Measurements from ENCODE around the gene CYGB.
"Not testable (repeated sequence)": the region's sequence is repeated elsewhere in the genome, so short reads cannot be mapped to it uniquely, and the experiment has no call there.

The CYGB gene

DNA sequence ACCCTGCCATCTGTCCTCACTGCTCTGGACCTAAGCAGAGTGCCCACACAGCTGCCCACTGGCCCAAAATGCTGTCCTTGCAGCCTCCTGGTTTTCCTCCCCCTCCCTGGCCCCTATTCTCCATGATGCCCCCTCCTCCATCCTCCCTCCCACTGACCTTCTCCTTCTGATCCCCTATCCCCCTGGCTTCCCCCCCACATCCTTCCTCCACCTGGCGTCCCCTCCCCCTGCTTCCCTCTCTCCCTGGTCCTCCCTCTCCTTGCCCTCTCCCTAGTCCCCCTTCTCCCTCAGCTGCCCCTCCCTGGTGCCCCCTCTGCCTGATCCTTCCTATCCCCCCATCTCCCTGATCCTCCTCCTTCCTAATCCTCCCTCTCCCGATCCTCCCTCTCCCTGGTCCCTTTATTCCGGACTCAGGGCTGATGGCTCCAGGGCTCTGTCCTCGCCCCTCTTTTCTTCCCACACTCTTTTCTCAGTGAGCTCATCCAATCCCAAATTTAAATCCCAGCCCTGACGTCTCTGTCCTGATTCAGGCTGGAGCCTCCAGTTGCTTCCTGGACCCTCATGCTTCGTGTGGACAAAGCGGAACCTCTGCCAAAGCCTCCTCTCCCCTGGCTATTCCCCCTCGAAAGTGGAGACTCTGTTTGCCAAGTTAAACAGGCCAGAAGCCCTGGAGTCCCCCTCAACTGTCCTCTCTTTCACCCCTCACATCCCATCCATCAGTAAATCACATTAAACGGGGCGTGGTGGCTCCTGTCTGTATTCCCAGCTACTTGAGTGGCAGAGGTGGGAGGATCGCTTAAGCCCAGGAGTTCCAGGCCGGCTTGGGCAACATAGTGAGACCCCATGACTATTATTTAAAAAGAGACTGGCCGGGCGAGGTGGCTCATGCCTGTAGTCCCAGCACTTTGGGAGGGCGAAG is 18.2 kb downstream of the CYGB start:
- Histone ChIP-seq H3K9ac (ENCODE audit: low read length in 2 of 2) (no peak overlapping the region), H3K9me3 (ENCODE audit: control insufficient read depth in 2 of 2, low read length in 2 of 2) (no peaks in the 10 kb centered on the region), H3K36me3 (ENCODE audit: control insufficient read depth in 2 of 2, insufficient read depth in 2 of 2, low read length in 2 of 2) (no peaks in the 10 kb centered on the region), H3K27ac (ENCODE audit: low read length) (no peak overlapping the region), H3K27me3 (ENCODE audit: control insufficient read depth in 1 of 2, insufficient read depth in 2 of 2, low read length in 2 of 2) (peaks cover 0 to 4% of the 10 kb centered on the region in 2 donors), H3K4me3 (ENCODE audit: low read length in 2 of 2) (no peak overlapping the region), H3K4me1 (ENCODE audit: control insufficient read depth, insufficient read depth, low read length) (peaks cover 8% of the 10 kb centered on the region)

DNA sequence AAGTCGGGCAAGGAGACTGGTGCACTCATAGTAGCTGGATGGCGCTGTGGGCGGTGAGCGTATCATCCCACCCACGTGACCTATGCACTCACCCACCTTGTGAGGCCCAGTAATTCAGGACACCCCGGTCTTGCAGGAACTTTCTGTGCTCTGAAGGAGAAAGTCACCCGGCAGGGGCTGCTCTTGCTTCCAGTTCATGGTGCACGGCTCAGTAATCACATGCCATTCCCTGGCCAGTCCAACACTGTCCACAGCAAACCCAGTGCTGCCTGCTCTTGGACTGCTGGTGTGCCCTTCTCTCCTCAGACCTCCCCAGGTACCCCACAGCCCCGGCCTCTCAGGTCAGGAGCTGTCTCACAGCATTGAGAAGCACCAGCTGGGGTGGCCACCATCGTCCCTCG is 19.9 kb downstream of the CYGB start:
- Histone ChIP-seq H3K36me3 (ENCODE audit: control insufficient read depth in 2 of 2, insufficient read depth in 2 of 2, low read length in 2 of 2) (no peaks in the 10 kb centered on the region), H3K4me1 (ENCODE audit: control insufficient read depth, insufficient read depth, low read length) (peaks cover 2% of the 10 kb centered on the region), H3K4me3 (ENCODE audit: low read length in 2 of 2) (no peak overlapping the region), H3K27ac (ENCODE audit: low read length) (no peak overlapping the region), H3K9me3 (ENCODE audit: control insufficient read depth in 2 of 2, low read length in 2 of 2) (no peaks in the 10 kb centered on the region), H3K27me3 (ENCODE audit: control insufficient read depth in 1 of 2, insufficient read depth in 2 of 2, low read length in 2 of 2) (no peaks in the 10 kb centered on the region), H3K9ac (ENCODE audit: low read length in 2 of 2) (no peak overlapping the region)

DNA sequence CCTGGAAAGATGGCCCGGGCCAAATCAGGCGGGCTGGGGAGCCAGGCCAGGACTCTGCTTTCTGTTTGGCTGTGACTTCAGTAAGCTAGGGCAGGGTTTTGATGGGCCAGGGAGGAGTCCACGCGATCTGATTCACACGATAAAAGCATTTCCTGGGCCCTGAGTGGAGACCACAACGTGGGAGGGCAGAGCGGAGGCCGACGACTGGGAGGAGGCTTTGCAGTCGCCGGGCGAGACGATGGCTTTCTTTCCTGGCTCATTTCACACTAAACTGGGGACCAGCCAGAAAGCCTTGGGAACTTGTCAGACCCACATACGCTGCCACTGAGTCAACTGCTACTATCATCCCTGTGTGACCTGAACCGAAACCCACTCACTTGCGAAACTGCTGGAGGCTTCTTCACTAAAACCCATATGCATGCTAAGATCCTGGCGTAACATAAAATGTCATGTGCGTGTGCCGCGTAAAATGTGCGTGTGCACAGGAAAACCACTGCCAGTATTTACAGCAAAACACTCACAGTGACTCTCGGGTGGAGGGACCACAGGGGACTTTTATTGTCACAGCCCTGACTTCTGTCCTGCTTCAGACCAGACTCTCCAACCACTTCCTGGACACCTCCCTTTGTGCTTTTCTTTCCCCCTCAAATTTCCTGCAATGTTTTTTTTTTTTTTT is 22.1 kb downstream of the CYGB start:
- H3K4me1 ChIP-seq (ENCODE audit: control insufficient read depth, insufficient read depth, low read length), result peaks cover 2% of the 10 kb centered on the region
- no peaks in the 10 kb centered on the region for H3K9me3 ChIP-seq (ENCODE audit: control insufficient read depth in 2 of 2, low read length in 2 of 2)
- H3K27ac ChIP-seq (ENCODE audit: low read length), result peak overlapping the region; percentile 31
- H3K36me3 ChIP-seq (ENCODE audit: control insufficient read depth in 2 of 2, insufficient read depth in 2 of 2, low read length in 2 of 2), result no peaks in the 10 kb centered on the region
- peaks cover 0 to 2% of the 10 kb centered on the region in 2 donors for H3K27me3 ChIP-seq (ENCODE audit: control insufficient read depth in 1 of 2, insufficient read depth in 2 of 2, low read length in 2 of 2)
- H3K9ac ChIP-seq (ENCODE audit: low read length in 2 of 2), result peak overlapping the region in 1 of 2 donors; percentile 29
- peak overlapping the region in 1 of 2 donors; percentile 59 for H3K4me3 ChIP-seq (ENCODE audit: low read length in 2 of 2)

DNA sequence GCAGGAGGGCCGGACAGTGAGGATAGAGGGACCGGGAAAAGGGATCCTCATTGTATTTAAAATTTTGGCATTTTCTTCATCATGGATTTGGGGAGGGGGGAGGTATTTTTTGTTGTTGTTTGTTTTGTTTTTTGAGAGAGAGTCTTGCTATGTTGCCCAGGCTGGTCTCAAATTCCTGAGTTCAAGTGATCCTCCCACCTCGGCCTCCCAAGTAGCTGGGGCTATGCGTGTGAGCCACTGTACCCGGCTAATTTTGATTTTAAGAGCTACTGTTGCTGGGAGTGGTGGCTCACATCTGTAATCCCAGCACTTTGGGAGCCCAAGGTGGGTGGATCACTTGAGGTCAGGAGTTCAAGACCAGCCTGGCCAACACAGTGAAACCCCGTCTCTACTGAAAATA is 23.2 kb downstream of the CYGB start:
- H3K9ac ChIP-seq (ENCODE audit: low read length in 2 of 2); H3K27me3 ChIP-seq (ENCODE audit: control insufficient read depth in 1 of 2, insufficient read depth in 2 of 2, low read length in 2 of 2); H3K27ac ChIP-seq (ENCODE audit: low read length); H3K9me3 ChIP-seq (ENCODE audit: control insufficient read depth in 2 of 2, low read length in 2 of 2); H3K4me1 ChIP-seq (ENCODE audit: control insufficient read depth, insufficient read depth, low read length); H3K4me3 ChIP-seq (ENCODE audit: low read length in 2 of 2); H3K36me3 ChIP-seq (ENCODE audit: control insufficient read depth in 2 of 2, insufficient read depth in 2 of 2, low read length in 2 of 2): not testable (repeated sequence)

DNA sequence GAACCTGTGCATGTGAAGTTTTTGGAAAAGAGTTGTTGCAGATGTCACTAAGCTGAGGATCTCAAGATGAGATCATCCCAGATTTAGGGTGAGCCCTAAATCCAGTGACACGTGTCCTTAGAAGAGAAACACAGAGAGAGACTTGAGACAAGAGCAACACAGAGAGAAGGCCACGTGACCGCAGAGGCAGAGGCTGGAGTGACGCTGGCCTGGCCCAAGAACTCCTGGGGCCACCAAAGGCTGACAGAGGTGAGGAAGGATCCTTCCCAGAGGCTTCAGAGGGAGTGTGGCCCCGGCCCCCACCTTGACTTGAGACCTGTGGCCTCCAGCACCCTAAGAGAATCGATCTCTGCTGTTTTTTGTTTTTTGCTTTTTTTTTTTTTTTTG is 24.2 kb downstream of the CYGB start:
- H3K36me3 ChIP-seq (ENCODE audit: control insufficient read depth in 2 of 2, insufficient read depth in 2 of 2, low read length in 2 of 2), result no peaks in the 10 kb centered on the region
- H3K9me3 ChIP-seq (ENCODE audit: control insufficient read depth in 2 of 2, low read length in 2 of 2), result no peaks in the 10 kb centered on the region
- H3K27ac ChIP-seq (ENCODE audit: low read length), result no peak overlapping the region
- H3K9ac ChIP-seq (ENCODE audit: low read length in 2 of 2), result no peak overlapping the region
- H3K27me3 ChIP-seq (ENCODE audit: control insufficient read depth in 1 of 2, insufficient read depth in 2 of 2, low read length in 2 of 2), result peaks cover 0 to 2% of the 10 kb centered on the region in 2 donors
- H3K4me1 ChIP-seq (ENCODE audit: control insufficient read depth, insufficient read depth, low read length), result peaks cover 2% of the 10 kb centered on the region
- no peak overlapping the region for H3K4me3 ChIP-seq (ENCODE audit: low read length in 2 of 2)

DNA sequence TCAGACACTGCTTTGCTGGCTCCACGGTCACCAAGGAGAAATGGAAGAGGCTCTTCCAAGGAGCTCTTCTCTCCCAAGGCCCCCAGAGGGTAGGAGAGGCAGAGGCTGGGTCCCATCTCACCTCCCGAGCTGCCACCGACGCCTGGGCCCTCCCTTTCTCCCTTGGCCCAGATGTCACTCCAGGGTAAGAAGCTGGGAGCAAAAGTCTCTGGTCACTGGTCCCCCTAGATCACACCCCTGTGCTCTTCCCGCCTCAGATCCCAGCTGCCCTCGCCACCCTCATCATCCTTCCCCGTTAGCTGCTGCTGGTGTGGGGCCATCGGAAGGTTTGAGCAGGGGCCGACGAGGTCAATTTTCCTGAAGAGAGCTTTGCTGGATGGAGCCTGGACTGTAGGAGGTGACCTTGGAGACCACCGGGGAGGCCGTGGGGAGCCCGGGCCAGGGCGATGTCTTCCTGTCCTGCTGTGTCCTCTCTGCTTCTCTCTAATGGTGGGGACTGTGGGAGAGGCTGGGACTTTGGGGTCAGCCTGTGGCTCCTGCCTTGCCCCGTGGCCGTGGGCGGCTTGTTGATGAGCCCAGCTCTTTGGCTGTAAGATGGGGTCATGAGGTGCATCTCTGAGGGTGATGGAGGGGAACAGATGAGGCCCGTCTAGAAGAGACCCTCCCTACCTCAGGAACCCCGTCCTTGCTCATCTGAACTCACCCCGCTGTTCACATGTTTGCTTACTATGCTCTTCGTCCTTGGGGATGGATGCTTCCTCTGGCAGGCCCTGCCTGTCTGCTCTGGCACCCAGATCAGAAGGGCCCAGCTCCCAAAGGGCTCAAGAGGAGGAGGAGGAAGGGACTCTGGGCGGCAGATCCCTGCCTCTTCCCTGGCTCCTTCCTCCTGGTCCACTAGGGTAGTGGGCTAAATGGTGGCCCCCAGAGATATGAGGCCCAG is 24.9 kb downstream of the CYGB start:
- peaks cover 0 to 6% of the 10 kb centered on the region in 2 donors for H3K27me3 ChIP-seq (ENCODE audit: control insufficient read depth in 1 of 2, insufficient read depth in 2 of 2, low read length in 2 of 2)
- no peaks in the 10 kb centered on the region for H3K9me3 ChIP-seq (ENCODE audit: control insufficient read depth in 2 of 2, low read length in 2 of 2)
- H3K4me1 ChIP-seq (ENCODE audit: control insufficient read depth, insufficient read depth, low read length), result peaks cover 2% of the 10 kb centered on the region
- no peak overlapping the region for H3K4me3 ChIP-seq (ENCODE audit: low read length in 2 of 2)
- H3K27ac ChIP-seq (ENCODE audit: low read length), result no peak overlapping the region
- no peaks in the 10 kb centered on the region for H3K36me3 ChIP-seq (ENCODE audit: control insufficient read depth in 2 of 2, insufficient read depth in 2 of 2, low read length in 2 of 2)
- H3K9ac ChIP-seq (ENCODE audit: low read length in 2 of 2), result no peak overlapping the region

DNA sequence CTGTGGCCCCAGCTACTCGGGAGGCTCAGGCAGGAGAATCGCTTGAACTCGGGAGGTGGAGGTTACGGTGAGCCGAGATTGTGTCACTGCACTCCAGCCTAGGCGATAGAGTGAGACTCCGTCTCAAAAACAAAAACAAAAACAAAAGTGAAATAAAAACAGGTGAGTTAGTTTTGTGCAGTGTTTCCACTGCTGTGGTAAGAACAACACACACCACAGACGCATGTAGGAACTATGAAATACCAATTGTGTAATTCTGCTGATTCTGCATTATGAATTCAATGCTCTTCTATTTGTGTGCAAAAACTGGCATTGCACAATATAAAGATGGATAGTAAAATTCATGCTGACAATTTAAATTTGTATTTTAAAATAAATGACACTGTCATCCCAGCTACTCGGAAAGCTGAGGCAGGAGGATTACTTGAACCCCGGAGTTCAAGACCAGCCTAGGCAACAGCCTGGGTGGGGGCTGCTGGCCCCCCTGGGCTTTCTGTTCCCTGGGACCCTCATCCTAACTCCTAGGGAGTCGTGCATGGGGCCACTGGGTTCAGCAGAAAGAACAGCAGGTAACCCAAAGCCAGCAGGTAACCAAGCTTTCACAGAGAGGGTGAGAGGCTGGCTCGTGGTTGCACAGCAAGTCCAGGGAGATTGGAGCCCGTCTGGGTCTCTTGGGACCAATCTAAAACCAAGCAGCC is 25.7 kb downstream of the CYGB start:
- no peak overlapping the region for H3K27ac ChIP-seq (ENCODE audit: low read length)
- H3K9me3 ChIP-seq (ENCODE audit: control insufficient read depth in 2 of 2, low read length in 2 of 2), result no peaks in the 10 kb centered on the region
- H3K27me3 ChIP-seq (ENCODE audit: control insufficient read depth in 1 of 2, insufficient read depth in 2 of 2, low read length in 2 of 2), result peaks cover 2 to 10% of the 10 kb centered on the region in 2 donors
- peaks cover 2% of the 10 kb centered on the region for H3K4me1 ChIP-seq (ENCODE audit: control insufficient read depth, insufficient read depth, low read length)
- H3K9ac ChIP-seq (ENCODE audit: low read length in 2 of 2), result no peak overlapping the region
- no peaks in the 10 kb centered on the region for H3K36me3 ChIP-seq (ENCODE audit: control insufficient read depth in 2 of 2, insufficient read depth in 2 of 2, low read length in 2 of 2)
- no peak overlapping the region for H3K4me3 ChIP-seq (ENCODE audit: low read length in 2 of 2)

DNA sequence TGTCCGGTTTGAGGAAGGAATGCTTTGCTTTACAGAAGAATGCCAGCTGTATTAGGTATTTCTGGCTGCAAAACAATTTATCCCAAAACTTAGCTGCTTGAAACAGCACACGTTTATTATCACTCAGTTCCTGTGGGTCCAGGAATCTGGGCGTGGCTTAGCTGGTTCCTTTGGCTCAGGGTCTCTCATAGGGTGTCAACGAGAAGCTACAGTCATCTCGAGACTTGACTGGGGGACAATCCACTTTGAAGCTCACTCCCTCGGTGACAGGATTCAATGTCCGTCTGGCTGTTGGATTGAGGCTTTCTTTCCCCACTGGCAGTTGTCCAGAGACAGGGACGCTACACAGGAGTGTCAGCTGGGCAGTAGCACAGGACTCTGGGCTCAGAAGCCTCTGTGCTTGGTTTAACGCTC is 26.7 kb downstream of the CYGB start:
- H3K4me1 ChIP-seq (ENCODE audit: control insufficient read depth, insufficient read depth, low read length), result peaks cover 6% of the 10 kb centered on the region
- H3K27ac ChIP-seq (ENCODE audit: low read length), result no peak overlapping the region
- H3K4me3 ChIP-seq (ENCODE audit: low read length in 2 of 2), result no peak overlapping the region
- no peaks in the 10 kb centered on the region for H3K9me3 ChIP-seq (ENCODE audit: control insufficient read depth in 2 of 2, low read length in 2 of 2)
- no peak overlapping the region for H3K9ac ChIP-seq (ENCODE audit: low read length in 2 of 2)
- H3K36me3 ChIP-seq (ENCODE audit: control insufficient read depth in 2 of 2, insufficient read depth in 2 of 2, low read length in 2 of 2), result no peaks in the 10 kb centered on the region
- H3K27me3 ChIP-seq (ENCODE audit: control insufficient read depth in 1 of 2, insufficient read depth in 2 of 2, low read length in 2 of 2), result peaks cover 6 to 12% of the 10 kb centered on the region in 2 donors

DNA sequence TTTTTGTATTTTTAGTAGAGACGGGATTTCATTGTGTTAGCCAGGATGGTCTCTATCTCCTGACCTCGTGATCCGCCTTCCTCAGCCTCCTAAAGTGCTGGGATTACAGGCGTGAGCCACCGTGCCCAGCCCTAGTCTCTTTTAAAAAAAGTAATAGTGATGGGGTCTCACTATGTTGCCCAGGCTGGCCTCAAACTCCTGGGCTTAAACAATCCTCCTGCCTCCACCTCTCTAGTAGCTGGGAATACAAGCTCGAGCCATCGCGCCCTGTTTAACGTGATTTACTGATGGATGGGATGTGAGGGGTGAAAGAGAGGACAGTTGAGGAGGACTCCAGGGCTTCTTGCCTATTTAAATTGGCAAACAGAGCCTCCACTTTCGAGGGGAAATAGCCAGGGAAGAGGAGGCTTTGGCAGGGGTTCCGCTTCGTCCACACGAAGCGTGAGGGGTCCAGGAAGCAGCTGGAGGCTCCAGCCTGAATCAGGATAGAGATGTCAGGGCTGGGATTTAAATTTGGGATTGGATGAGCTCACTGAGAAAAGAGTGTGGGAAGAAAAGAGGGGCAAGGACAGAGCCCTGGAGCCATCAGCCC is 28.9 kb downstream of the CYGB start:
- not testable (repeated sequence) for H3K27ac ChIP-seq (ENCODE audit: low read length); H3K36me3 ChIP-seq (ENCODE audit: control insufficient read depth in 2 of 2, insufficient read depth in 2 of 2, low read length in 2 of 2); H3K9me3 ChIP-seq (ENCODE audit: control insufficient read depth in 2 of 2, low read length in 2 of 2); H3K4me1 ChIP-seq (ENCODE audit: control insufficient read depth, insufficient read depth, low read length); H3K9ac ChIP-seq (ENCODE audit: low read length in 2 of 2); H3K4me3 ChIP-seq (ENCODE audit: low read length in 2 of 2)
- peaks cover 6 to 12% of the 10 kb centered on the region in 2 donors for H3K27me3 ChIP-seq (ENCODE audit: control insufficient read depth in 1 of 2, insufficient read depth in 2 of 2, low read length in 2 of 2)
